OCI-LY7 (cell line): Measurements from ENCODE around the gene TCEANC. TPM values are rescaled to one million over a fixed set of nuclear protein-coding genes. Genes with fewer than 3 reads are reported as not detected.
A peak's percentile ranks its signal among the peaks of the same experiment; 100 is the strongest.

ENCODE experiments used
- BruUV-seq: library from RNA; stranded (reverse); fragments of 400-500 nt; replicated peaks from 2 replicates; lab custom pipeline; 2021; lab: Mats Ljungman, UMichigan
- CTCF ChIA-PET: fragments of 300-600 bp; sonication (Branson Sonifier 250); formaldehyde crosslinking; loops from one replicate; lab custom pipeline; 2022; ENCODE audit warnings: antibody characterized with exemption; ENCODE audit not compliant: unreplicated experiment; lab: Charles Lee
- POLR2A ChIA-PET: fragments of 300-600 bp; sonication (Branson Sonifier 250); formaldehyde crosslinking; loops from one replicate; lab custom pipeline; 2022; ENCODE audit warnings: antibody characterized with exemption; lab: Charles Lee
- DNase-seq: peaks from one replicate; pipeline ENCODE4 v3.0.0-alpha.2; 2015; ENCODE audit warnings: low spot score
- H2AFZ ChIP-seq: fragments of 200-600 bp; sonication (generic), shearing (Covaris generic); 2 replicates; pipeline ENCODE4 v1.6.1; 2014; ENCODE audit warnings: mild to moderate bottlenecking, antibody characterized with exemption, low read length, moderate library complexity
- H3K27ac ChIP-seq: fragments of 200-600 bp; sonication (generic); 2 replicates; pipeline ENCODE4 v1.5.1; 2014; ENCODE audit warnings: mixed run types, low read depth, mild to moderate bottlenecking, moderate library complexity, low read length, inconsistent platforms; ENCODE audit not compliant: poor library complexity, severe bottlenecking
- H3K36me3 ChIP-seq: fragments of 200-600 bp; sonication (generic); 2 replicates; pipeline ENCODE4 v1.6.1; 2014; ENCODE audit warnings: mild to moderate bottlenecking, antibody characterized with exemption, low read length, moderate library complexity, mixed read lengths; ENCODE audit not compliant: insufficient read depth
- H3K4me1 ChIP-seq: fragments of 200-600 bp; sonication (generic); 2 replicates; pipeline ENCODE4 v1.5.1; 2014; ENCODE audit warnings: mild to moderate bottlenecking, low read length; ENCODE audit not compliant: insufficient read depth, poor library complexity, severe bottlenecking
- H3K4me2 ChIP-seq: fragments of 200-600 bp; sonication (generic); 2 replicates; pipeline ENCODE4 v1.6.1; 2014; ENCODE audit warnings: mild to moderate bottlenecking, low read length
- H3K4me3 ChIP-seq: fragments of 200-600 bp; sonication (generic); 2 replicates; pipeline ENCODE4 v1.5.1; 2014; ENCODE audit warnings: mild to moderate bottlenecking, low read depth, low read length; ENCODE audit not compliant: poor library complexity, severe bottlenecking
- H3K79me2 ChIP-seq: fragments of 200-600 bp; sonication (generic); 2 replicates; pipeline ENCODE4 v1.6.1; 2016; ENCODE audit warnings: low read depth, mild to moderate bottlenecking, low read length, moderate library complexity, mixed read lengths; ENCODE audit not compliant: insufficient read depth
- H3K9me2 ChIP-seq: fragments of 200-600 bp; sonication (generic); 2 replicates; pipeline ENCODE4 v1.6.1; 2016; ENCODE audit warnings: mild to moderate bottlenecking, low read length, mixed read lengths; ENCODE audit not compliant: insufficient read depth
- H3K9me3 ChIP-seq: fragments of 200-600 bp; sonication (generic); 2 replicates; pipeline ENCODE4 v1.6.1; 2014; ENCODE audit warnings: mild to moderate bottlenecking, mixed run types, low read length, mixed read lengths
- H4K20me1 ChIP-seq: fragments of 200-600 bp; sonication (generic); 2 replicates; pipeline ENCODE4 v1.6.1; 2014; ENCODE audit warnings: mild to moderate bottlenecking, antibody characterized with exemption, low read length, moderate library complexity, mixed read lengths; ENCODE audit not compliant: insufficient read depth
- EZH2phosphoT487 ChIP-seq: fragments of 200-600 bp; sonication (generic); IDR thresholded peaks from 2 replicates; pipeline ENCODE4 v1.6.1; 2018; ENCODE audit warnings: low read depth, borderline replicate concordance, mild to moderate bottlenecking, mixed run types, antibody characterized with exemption, low read length, moderate library complexity, mixed read lengths
- intact Hi-C: fragments of 100-400 bp; cut with micrococcal nuclease; formaldehyde crosslinking; loops from one replicate; pipeline ENCODE4 v1.10.0; 2022; ENCODE audit not compliant: unreplicated experiment
- total RNA-seq, 2 experiments: library from RNA; depleted of rRNA in 1 of 2; stranded (reverse); fragments of >200 nt in 1 of 2; shearing (Covaris generic) in 1 of 2; gene quantifications; 2 replicates each; pipeline ENCODE4 v1.2.3, GENCODE V29; 2014 to 2022
- TF ChIP-seq, protein P1 (sequence below): fragments of 200-600 bp; sonication (generic); conservative IDR thresholded peaks from 2 replicates; pipeline ENCODE4 v1.5.1; 2014; ENCODE audit warnings: mild to moderate bottlenecking, antibody characterized with exemption, low read length, moderate library complexity, mixed read lengths

TCEANC gene
- total RNA-seq, 2 experiments from 2014 or later: 4.0 to 4.5 TPM

- H3K9me2 ChIP-seq: no peaks in the 10 kb centered on the region
Measured at GRCh38 chrX:13699183-13699826, 46.4 kb downstream of the TCEANC start.

GRCh38 chrX:13700380-13700779 is 47.4 kb downstream of the TCEANC start:
- peaks cover 34% of the 10 kb centered on the region for H3K4me1 ChIP-seq
- peaks cover 59% of the 10 kb centered on the region for H3K79me2 ChIP-seq
- no peak overlapping the region for H3K27ac ChIP-seq
- H3K9me3 ChIP-seq: no peaks in the 10 kb centered on the region
- no peak overlapping the region for H2AFZ ChIP-seq
- H3K9me2 ChIP-seq: no peaks in the 10 kb centered on the region
- H3K36me3 ChIP-seq: peaks cover 10% of the 10 kb centered on the region
- ChIA-PET CTCF (no interaction called here), POLR2A (no interaction called here)
- intact Hi-C loops: no loop called here
- TF ChIP-seq, protein P1, sequence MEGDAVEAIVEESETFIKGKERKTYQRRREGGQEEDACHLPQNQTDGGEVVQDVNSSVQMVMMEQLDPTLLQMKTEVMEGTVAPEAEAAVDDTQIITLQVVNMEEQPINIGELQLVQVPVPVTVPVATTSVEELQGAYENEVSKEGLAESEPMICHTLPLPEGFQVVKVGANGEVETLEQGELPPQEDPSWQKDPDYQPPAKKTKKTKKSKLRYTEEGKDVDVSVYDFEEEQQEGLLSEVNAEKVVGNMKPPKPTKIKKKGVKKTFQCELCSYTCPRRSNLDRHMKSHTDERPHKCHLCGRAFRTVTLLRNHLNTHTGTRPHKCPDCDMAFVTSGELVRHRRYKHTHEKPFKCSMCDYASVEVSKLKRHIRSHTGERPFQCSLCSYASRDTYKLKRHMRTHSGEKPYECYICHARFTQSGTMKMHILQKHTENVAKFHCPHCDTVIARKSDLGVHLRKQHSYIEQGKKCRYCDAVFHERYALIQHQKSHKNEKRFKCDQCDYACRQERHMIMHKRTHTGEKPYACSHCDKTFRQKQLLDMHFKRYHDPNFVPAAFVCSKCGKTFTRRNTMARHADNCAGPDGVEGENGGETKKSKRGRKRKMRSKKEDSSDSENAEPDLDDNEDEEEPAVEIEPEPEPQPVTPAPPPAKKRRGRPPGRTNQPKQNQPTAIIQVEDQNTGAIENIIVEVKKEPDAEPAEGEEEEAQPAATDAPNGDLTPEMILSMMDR: no peak
- TF ChIP-seq EZH2phosphoT487: no peak
- H3K4me3 ChIP-seq: no peak overlapping the region
- peaks cover 7% of the 10 kb centered on the region; the same call in 1 of the 2 replicates for H4K20me1 ChIP-seq
- DNase-seq: no peak
- H3K4me2 ChIP-seq: no peak overlapping the region
- BruUV-seq: no TSS peak

More at GRCh38 chrX:13699183-13699826, 46.4 kb downstream of the TCEANC start:
- intact Hi-C loops: loop anchor here (5.0 kb wide), 1 partner anchor 33 kb away; the partner anchor contains the start of genes OFD1 and TRAPPC2
- Histone ChIP-seq H3K4me3 (peak overlapping the region; percentile 16), H3K9me3 (no peaks in the 10 kb centered on the region), H3K4me1 (peaks cover 44% of the 10 kb centered on the region), H3K79me2 (peaks cover 70% of the 10 kb centered on the region), H3K36me3 (peaks cover 7% of the 10 kb centered on the region), H4K20me1 (peaks cover 16% of the 10 kb centered on the region; the same call in 1 of the 2 replicates), H3K4me2 (peak overlapping the region; percentile 70), H3K27ac (no peak overlapping the region), H2AFZ (no peak overlapping the region)
- DNase-seq: no peak
- CTCF ChIA-PET: interaction anchor here (0.9 kb wide), 1 partner anchor 35 kb away, joined by 3 read pairs; the partner anchor contains the start of genes OFD1 and TRAPPC2
- TF ChIP-seq, protein P1: no peak
- no peak for TF ChIP-seq EZH2phosphoT487
- no TSS peak for BruUV-seq
- POLR2A ChIA-PET: interaction anchor here (0.6 to 5.1 kb wide), 11 partner anchors 12 to 743 kb away, joined by 3 to 43 read pairs (median 3); partner anchors contain the start of genes OFD1, RAB9A and TRAPPC2
